HCT116 (cell line): ENCODE measurements around the gene AQP5. TPM values are rescaled to one million over a fixed set of nuclear protein-coding genes. Genes with fewer than 3 reads are reported as not detected.

Experiments used
- ATAC-seq: fragments of 200-7000 bp; cut with Tn5 transposase; 2 replicates; pipeline ENCODE4 v1.9.1; 2020; ENCODE audit warnings: mild to moderate bottlenecking, moderate library complexity
- BruUV-seq: library from RNA; stranded (reverse); fragments of 400-500 nt; replicated peaks from 2 replicates; lab custom pipeline; 2021; lab: Mats Ljungman, UMichigan
- CTCF ChIA-PET: fragments of 300-600 bp; sonication (Branson Sonifier 250); formaldehyde crosslinking; loops from one replicate; lab custom pipeline; 2021; ENCODE audit warnings: antibody characterized with exemption; lab: Charles Lee
- POLR2A ChIA-PET: fragments of 300-600, 350-600 bp; sonication (Branson Sonifier 250); formaldehyde crosslinking; loops from one replicate; lab custom pipeline; 2021; ENCODE audit warnings: antibody characterized with exemption; lab: Charles Lee
- RAD21 ChIA-PET, 2 experiments: fragments of 300-600 bp; sonication (Branson Sonifier 250); formaldehyde crosslinking; loops; one replicate each; lab custom pipeline; 2023; ENCODE audit warnings: low total read pairs in 2 of 2; ENCODE audit not compliant: uncharacterized antibody in 2 of 2, unreplicated experiment in 2 of 2, low non-redundant PET in 1 of 2; lab: Charles Lee
- DNase-seq: peaks from one replicate; pipeline ENCODE4 v3.0.0-alpha.2; 2010; ENCODE audit warnings: low read depth, low spot score
- H2AFZ ChIP-seq: fragments of 200-600 bp; shearing (Covaris generic), sonication (generic); 2 replicates; pipeline ENCODE4 v1.6.1; 2017; ENCODE audit warnings: low read depth, mixed run types, mixed read lengths, antibody characterized with exemption, low read length; ENCODE audit not compliant: poor library complexity, severe bottlenecking
- H3K27ac ChIP-seq: 2 replicates; pipeline ENCODE4 v1.5.1; 2012; ENCODE audit warnings: low read depth, low read length
- H3K27me3 ChIP-seq: fragments of 200-600 bp; sonication (generic); 2 replicates; pipeline ENCODE4 v1.6.1; 2016; ENCODE audit warnings: mixed run types, low read length, mixed read lengths; ENCODE audit not compliant: insufficient read depth
- H3K36me3 ChIP-seq, 2 experiments: fragments of 200-500 bp in 1 of 2; fragments of 200-600 bp in 1 of 2; sonication (Bioruptor generic) in 1 of 2; sonication (generic) in 1 of 2; 2 replicates each; pipeline versions ENCODE4 v1.5.1 to v1.6.1; 2014 to 2016; ENCODE audit warnings: low read length in 2 of 2, inconsistent platforms in 1 of 2, mixed read lengths in 1 of 2, mixed run types in 1 of 2; ENCODE audit not compliant: insufficient read depth in 2 of 2, control insufficient read depth in 1 of 2
- H3K4me1 ChIP-seq, 2 experiments: fragments of 200-600 bp in 1 of 2; sonication (generic) in 1 of 2; 2 replicates each; pipeline versions ENCODE4 v1.5.1 to v1.6.1; 2012 to 2017; ENCODE audit warnings: low read length in 2 of 2, inconsistent platforms in 1 of 2, mild to moderate bottlenecking in 1 of 2, mixed read lengths in 1 of 2, mixed run types in 1 of 2, moderate library complexity in 1 of 2; ENCODE audit not compliant: insufficient read depth in 2 of 2, control insufficient read depth in 1 of 2
- H3K4me2 ChIP-seq: fragments of 200-600 bp; sonication (generic); 2 replicates; pipeline ENCODE4 v1.6.1; 2017; ENCODE audit warnings: mixed run types, low read length, mixed read lengths
- H3K4me3 ChIP-seq, 2 experiments: fragments of 200-600 bp in 1 of 2; sonication (generic) in 1 of 2; replicated peaks in 1 of 2; 2 replicates each; pipeline ENCODE4 v1.5.1; 2011 to 2016; ENCODE audit warnings: low read length in 2 of 2, control low read depth in 1 of 2, low read depth in 1 of 2, mild to moderate bottlenecking in 1 of 2, mixed read lengths in 1 of 2, mixed run types in 1 of 2
- H3K79me2 ChIP-seq: fragments of 200-600 bp; sonication (generic); 2 replicates; pipeline ENCODE4 v1.6.1; 2017; ENCODE audit warnings: mild to moderate bottlenecking, mixed run types, low read length, moderate library complexity, mixed read lengths; ENCODE audit not compliant: insufficient read depth
- H3K9ac ChIP-seq: fragments of 200-600 bp; sonication (generic); 2 replicates; pipeline ENCODE4 v1.6.1; 2016; ENCODE audit warnings: low read length, mixed read lengths
- H3K9me2 ChIP-seq: fragments of 200-600 bp; sonication (generic), shearing (Covaris generic); 2 replicates; pipeline ENCODE4 v1.6.1; 2017; ENCODE audit warnings: mixed run types, mild to moderate bottlenecking, moderate library complexity; ENCODE audit not compliant: insufficient read depth
- H3K9me3 ChIP-seq, 2 experiments: fragments of 200-500 bp in 1 of 2; fragments of 200-600 bp in 1 of 2; sonication (Bioruptor generic) in 1 of 2; sonication (generic) in 1 of 2; 2 replicates each; pipeline ENCODE4 v1.6.1; 2014 to 2017; ENCODE audit warnings: low read length in 2 of 2, mixed read lengths in 2 of 2, inconsistent platforms in 1 of 2, low read depth in 1 of 2, mild to moderate bottlenecking in 1 of 2, mixed run types in 1 of 2, moderate library complexity in 1 of 2; ENCODE audit not compliant: control insufficient read depth in 1 of 2, insufficient read depth in 1 of 2
- H4K20me1 ChIP-seq: fragments of 200-600 bp; sonication (generic), shearing (Covaris generic); 2 replicates; pipeline ENCODE4 v1.6.1; 2017; ENCODE audit warnings: mixed run types, mild to moderate bottlenecking, moderate library complexity; ENCODE audit not compliant: insufficient read depth
- EGR1 ChIP-seq: IDR thresholded peaks from 2 replicates; pipeline ENCODE4 v1.6.1; 2012; ENCODE audit warnings: low read depth
- ELF1 ChIP-seq: IDR thresholded peaks from 2 replicates; pipeline ENCODE4 v1.6.1; 2012; ENCODE audit warnings: low read depth, borderline replicate concordance
- EZH2phosphoT487 ChIP-seq: fragments of 200-600 bp; IDR thresholded peaks from 2 replicates; pipeline ENCODE4 v1.6.1; 2018; ENCODE audit warnings: antibody characterized with exemption, borderline replicate concordance
- FOSL1 ChIP-seq: IDR thresholded peaks from 2 replicates; pipeline ENCODE4 v1.6.1; 2012; ENCODE audit warnings: low read depth
- SP1 ChIP-seq: IDR thresholded peaks from 2 replicates; pipeline ENCODE4 v1.6.1; 2012; ENCODE audit warnings: low read depth
- SRF ChIP-seq: IDR thresholded peaks from 2 replicates; pipeline ENCODE4 v1.6.1; 2012; ENCODE audit warnings: low read depth
- YY1 ChIP-seq: IDR thresholded peaks from 2 replicates; pipeline ENCODE4 v1.6.1; 2011; ENCODE audit warnings: low read length, low read depth, moderate library complexity, mild to moderate bottlenecking; ENCODE audit not compliant: insufficient replicate concordance; ENCODE audit errors: extremely low read depth
- ZFX ChIP-seq: fragments of 450-650 bp; IDR thresholded peaks from 2 replicates; pipeline ENCODE4 v1.6.1; 2017
- ZNF274 ChIP-seq: fragments of 200-500 bp; sonication (Bioruptor generic); IDR thresholded peaks from 2 replicates; pipeline ENCODE4 v1.6.1; 2014; ENCODE audit warnings: mild to moderate bottlenecking, low read depth, low read length, inconsistent platforms
- intact Hi-C: fragments of 100-400 bp; cut with micrococcal nuclease; formaldehyde crosslinking; loops from 2 replicates; pipeline ENCODE4 v1.10.0; 2022
- total RNA-seq: library from RNA; stranded (reverse); gene quantifications from one replicate; pipeline ENCODE4 v1.2.1, GENCODE V29; 2021; ENCODE audit not compliant: unreplicated experiment
- TF ChIP-seq, protein P1 (sequence below): IDR thresholded peaks from 2 replicates; pipeline ENCODE4 v1.6.1; 2012

AQP5 gene
- total RNA-seq, 1 experiment from 2014 or later, result not detected

DNA sequence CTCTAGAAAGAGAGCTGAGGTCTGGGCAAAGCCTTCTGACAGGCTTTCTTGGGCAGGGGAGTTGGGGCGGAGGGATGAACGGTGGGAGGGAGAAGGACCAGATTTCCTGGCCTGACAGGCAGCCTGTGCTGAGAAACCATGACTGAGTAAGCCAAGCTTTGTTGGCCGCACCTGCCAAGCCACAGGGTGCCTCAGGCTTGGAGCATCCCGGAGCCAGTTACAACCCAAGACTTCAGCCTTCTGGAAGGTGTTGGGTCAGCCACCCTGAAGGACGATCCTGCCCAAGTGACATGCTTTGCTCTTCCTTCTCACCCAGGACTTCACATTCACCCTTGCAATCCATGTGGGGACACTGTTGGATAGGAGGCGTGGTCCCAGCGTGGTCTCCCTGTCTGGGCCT, 32.1 kb upstream of the AQP5 start (continued):
- TF ChIP-seq ZFX, result no peak
- TF ChIP-seq SRF, result no peak
- no peak for TF ChIP-seq SP1
- TF ChIP-seq ZNF274, result no peak

GRCh38 chr12:49930515-49931288, 31.0 kb upstream of the AQP5 start:
- H3K27me3 ChIP-seq, result no peaks in the 10 kb centered on the region

More at GRCh38 chr12:49930515-49931288, 31.0 kb upstream of the AQP5 start:
- no TSS peak for BruUV-seq
- H3K79me2 ChIP-seq, result no peaks in the 10 kb centered on the region
- no peak overlapping the region for H2AFZ ChIP-seq
- ChIA-PET CTCF (interaction anchor here (8.3 kb wide), 1 partner anchor 15 kb away, joined by 44 read pairs; no protein-coding TSS in a partner anchor), RAD21 (no interaction called here), POLR2A (no interaction called here)
- H3K9me2 ChIP-seq, result no peaks in the 10 kb centered on the region
- ATAC-seq (no peak), DNase-seq (no peak)
- intact Hi-C loops, result no loop called here
- no peaks in the 10 kb centered on the region for H3K36me3 ChIP-seq
- H3K4me1 ChIP-seq, result no peaks in the 10 kb centered on the region; a peak in 1 of 4 replicates
- H4K20me1 ChIP-seq, result no peaks in the 10 kb centered on the region
- H3K9ac ChIP-seq, result no peak overlapping the region
- H3K4me2 ChIP-seq, result no peak overlapping the region
- no peaks in the 10 kb centered on the region for H3K9me3 ChIP-seq
- H3K27ac ChIP-seq, result no peak overlapping the region
- no peak overlapping the region for H3K4me3 ChIP-seq
- TF ChIP-seq EGR1 (no peak), ELF1 (no peak), SP1 (0 out of 2 replicates have a peak, but pooled peaks have one; percentile 22), YY1 (no peak), EZH2phosphoT487 (no peak), FOSL1 (peak; percentile 50; the same call in 1 of the 2 replicates)
- TF ChIP-seq, protein P1, sequence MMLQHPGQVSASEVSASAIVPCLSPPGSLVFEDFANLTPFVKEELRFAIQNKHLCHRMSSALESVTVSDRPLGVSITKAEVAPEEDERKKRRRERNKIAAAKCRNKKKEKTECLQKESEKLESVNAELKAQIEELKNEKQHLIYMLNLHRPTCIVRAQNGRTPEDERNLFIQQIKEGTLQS, result 0 out of 2 replicates have a peak, but pooled peaks have one; percentile 1
